Activated naive CD8-positive, alpha-beta T cell treated with anti-CD3 and anti-CD28 coated beads for 36 hours (primary cell): ENCODE data around the gene TRMT1L. TPM values are rescaled to one million over a fixed set of nuclear protein-coding genes. Genes with fewer than 3 reads are reported as not detected.
"Not testable (repeated sequence)": the region's sequence is repeated elsewhere in the genome, so short reads cannot be mapped to it uniquely, and the experiment has no call there.

Experiments used
- DNase-seq: peaks from one replicate; pipeline ENCODE4 v3.0.0; 2021
- H3K27ac Mint-ChIP-seq: one replicate; pipeline ENCODE4 v1.8.0; 2022; ENCODE audit warnings: mild to moderate bottlenecking, moderate library complexity, mixed read lengths
- H3K27me3 Mint-ChIP-seq: one replicate; pipeline ENCODE4 v1.8.0; 2022; ENCODE audit warnings: mild to moderate bottlenecking, mixed read lengths
- H3K36me3 Mint-ChIP-seq: one replicate; pipeline ENCODE4 v1.8.0; 2021; ENCODE audit warnings: mild to moderate bottlenecking, mixed read lengths
- H3K4me1 Mint-ChIP-seq: one replicate; pipeline ENCODE4 v1.8.0; 2021; ENCODE audit warnings: mixed read lengths
- H3K4me3 Mint-ChIP-seq: one replicate; pipeline ENCODE4 v1.8.0; 2022; ENCODE audit warnings: mild to moderate bottlenecking, moderate library complexity, mixed read lengths
- H3K9me3 Mint-ChIP-seq: one replicate; pipeline ENCODE4 v1.8.0; 2022; ENCODE audit warnings: mixed read lengths
- total RNA-seq, 2 experiments: library from RNA; stranded (reverse); gene quantifications; one replicate each; pipeline ENCODE4 v1.2.3, GENCODE V29; 2021

Gene TRMT1L, protein sequence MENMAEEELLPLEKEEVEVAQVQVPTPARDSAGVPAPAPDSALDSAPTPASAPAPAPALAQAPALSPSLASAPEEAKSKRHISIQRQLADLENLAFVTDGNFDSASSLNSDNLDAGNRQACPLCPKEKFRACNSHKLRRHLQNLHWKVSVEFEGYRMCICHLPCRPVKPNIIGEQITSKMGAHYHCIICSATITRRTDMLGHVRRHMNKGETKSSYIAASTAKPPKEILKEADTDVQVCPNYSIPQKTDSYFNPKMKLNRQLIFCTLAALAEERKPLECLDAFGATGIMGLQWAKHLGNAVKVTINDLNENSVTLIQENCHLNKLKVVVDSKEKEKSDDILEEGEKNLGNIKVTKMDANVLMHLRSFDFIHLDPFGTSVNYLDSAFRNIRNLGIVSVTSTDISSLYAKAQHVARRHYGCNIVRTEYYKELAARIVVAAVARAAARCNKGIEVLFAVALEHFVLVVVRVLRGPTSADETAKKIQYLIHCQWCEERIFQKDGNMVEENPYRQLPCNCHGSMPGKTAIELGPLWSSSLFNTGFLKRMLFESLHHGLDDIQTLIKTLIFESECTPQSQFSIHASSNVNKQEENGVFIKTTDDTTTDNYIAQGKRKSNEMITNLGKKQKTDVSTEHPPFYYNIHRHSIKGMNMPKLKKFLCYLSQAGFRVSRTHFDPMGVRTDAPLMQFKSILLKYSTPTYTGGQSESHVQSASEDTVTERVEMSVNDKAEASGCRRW
- 10 to 100 TPM; 23.1 to 27.7 TPM for total RNA-seq

DNA sequence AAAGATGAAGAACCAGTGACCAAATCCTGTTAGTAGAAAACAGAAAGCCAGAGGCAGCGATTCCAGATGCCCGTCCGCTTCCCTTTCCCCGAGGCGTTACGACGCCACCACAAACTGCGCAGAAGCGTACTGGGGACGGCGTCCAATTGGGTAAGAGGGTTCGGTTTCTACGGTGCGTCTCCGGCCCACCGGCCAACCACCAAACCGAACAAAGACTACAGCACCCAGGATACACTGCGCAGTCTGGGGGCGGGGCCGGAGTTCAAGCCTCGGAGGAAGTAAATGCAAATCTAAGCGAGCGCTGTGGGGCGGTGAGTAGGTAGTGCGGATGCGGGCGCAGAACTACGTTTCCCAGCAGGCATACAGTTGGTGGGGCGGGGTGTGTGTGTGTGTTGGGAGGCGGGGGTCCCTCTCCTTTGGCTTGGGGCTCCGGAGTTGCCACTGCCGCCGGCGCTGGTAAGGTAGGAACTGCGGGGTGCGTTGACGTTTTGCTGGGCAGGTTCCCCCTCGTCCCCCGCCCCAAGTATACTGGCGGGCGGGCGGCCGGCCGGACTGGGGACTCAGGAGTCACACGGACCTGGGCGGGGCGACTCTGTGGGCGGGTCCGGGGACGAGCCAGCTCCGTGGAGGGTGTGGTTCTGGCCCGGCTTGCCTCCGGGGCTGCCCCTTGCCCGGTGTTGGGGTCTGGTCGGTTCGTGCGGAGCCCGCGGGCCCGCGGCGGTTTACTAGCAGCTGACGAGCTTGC, at the start of gene TRMT1L, which contains the start of gene SWT1:
TRMT1L (minus strand) TSS at position 100 of the 745 bp plus-strand sequence. CDS start 241 bp downstream, outside the sequence.
SWT1 (plus strand) TSS at position 314 of the 745 bp plus-strand sequence. CDS start 3,675 bp downstream, outside the sequence.
- Mint-ChIP-seq H3K36me3 (peaks cover 1% of the 10 kb centered on the region), H3K4me3 (peak within 1 kb of the TSS; percentile 91), H3K27ac (peak within 1 kb of the TSS; percentile 89), H3K4me1 (peaks cover 50% of the 10 kb centered on the region), H3K27me3 (no peaks in the 10 kb centered on the region), H3K9me3 (no peaks in the 10 kb centered on the region)
- peak; percentile 98 for DNase-seq

DNA sequence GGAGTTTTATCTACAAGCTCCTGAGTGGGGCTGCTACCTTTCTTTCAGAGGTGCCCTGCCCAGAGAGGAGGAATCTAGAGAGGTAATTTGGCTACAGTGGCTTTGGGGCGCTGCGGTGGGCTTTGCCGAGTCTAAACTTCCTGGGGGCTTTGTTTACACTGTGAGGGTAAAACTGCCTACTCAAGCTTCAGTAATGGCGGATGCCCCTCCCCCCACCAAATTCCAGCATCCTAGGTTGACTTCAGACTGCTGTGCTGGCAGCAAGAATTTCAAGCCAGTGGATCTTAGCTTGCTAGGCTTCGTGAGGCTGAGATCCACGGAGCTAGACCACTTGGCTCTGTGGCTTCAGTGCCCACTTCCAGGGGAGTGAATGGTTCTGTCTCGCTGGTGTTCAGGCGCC, 44.1 kb upstream of the TRMT1L start:
- DNase-seq: no peak
- Mint-ChIP-seq H3K27me3 (no peaks in the 10 kb centered on the region), H3K36me3 (peaks cover 38% of the 10 kb centered on the region), H3K4me1 (no peaks in the 10 kb centered on the region), H3K27ac (no peak overlapping the region), H3K4me3 (no peak overlapping the region), H3K9me3 (peaks cover 8% of the 10 kb centered on the region)

DNA sequence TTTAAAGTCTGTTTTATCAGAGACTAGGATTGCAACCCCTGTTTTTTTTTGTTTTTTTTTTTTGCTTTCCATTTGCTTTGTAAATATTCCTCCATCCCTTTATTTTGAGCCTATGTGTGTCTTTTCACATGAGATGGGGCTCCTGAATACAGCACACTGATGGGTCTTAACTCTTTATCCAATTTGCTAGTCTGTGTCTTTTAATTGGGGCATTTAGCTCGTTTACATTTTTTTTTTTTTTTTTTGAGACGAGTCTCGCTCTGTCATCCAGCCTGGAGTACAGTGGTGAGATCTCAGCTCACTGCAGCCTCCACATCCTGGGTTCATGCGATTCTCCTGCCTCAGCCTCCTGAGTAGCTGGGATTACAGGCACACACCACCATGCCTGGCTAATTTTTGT, 42.0 kb upstream of the TRMT1L start:
- not testable (repeated sequence) for H3K27ac Mint-ChIP-seq, DNase-seq, H3K4me3 Mint-ChIP-seq, H3K4me1 Mint-ChIP-seq, H3K27me3 Mint-ChIP-seq
- H3K9me3 Mint-ChIP-seq: peaks cover 10% of the 10 kb centered on the region
- peaks cover 48% of the 10 kb centered on the region for H3K36me3 Mint-ChIP-seq

DNA sequence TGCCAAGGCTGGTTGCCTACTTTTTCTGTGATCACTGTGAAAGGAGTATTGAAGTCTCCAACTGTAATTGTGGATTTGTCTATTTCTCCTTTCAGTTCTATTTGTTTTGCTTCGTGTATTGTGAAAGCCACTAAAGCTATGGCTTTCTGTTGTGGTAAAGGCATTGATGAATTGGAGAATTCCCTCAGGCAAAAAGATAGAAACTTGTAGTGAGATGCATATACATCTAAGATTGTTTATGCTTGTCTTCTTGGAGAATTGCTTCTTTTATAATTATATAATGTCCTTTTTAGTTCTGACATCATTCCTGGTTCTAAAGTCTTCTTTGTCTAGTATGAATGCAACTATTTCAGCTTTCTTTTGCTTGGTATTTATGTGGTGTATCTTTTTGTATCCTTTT, 37.0 kb upstream of the TRMT1L start:
- DNase-seq: no peak
- Mint-ChIP-seq H3K27me3 (no peaks in the 10 kb centered on the region), H3K4me1 (no peaks in the 10 kb centered on the region), H3K4me3 (no peak overlapping the region), H3K27ac (no peak overlapping the region), H3K9me3 (peaks cover 8% of the 10 kb centered on the region), H3K36me3 (peaks cover 36% of the 10 kb centered on the region)

DNA sequence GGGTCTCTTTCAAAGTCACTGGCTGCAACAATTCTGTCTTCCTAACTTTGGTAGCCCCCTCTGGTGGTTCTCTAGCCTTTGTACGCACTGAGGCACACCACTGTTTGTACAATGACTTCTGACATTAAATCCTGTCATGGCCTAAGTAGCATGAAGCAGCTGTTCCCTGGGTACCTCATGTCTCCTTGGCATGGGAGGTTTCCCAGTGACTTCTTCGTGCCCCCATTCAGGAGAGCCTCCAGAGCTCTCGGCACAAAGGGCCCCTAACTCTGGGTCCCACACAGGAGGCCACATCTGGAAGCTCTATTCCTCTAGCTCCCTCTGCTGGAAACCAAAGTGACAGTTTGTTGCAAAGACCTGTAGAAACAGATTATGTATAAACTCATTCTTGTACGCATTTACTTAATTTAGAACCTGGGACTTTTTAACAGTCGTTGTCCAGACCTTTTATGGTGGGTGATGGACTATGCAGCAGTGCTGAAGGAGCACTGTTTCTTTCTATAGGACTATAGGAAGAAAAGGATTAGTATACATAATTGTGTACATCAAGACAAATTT, 13.6 kb upstream of the TRMT1L start:
- Mint-ChIP-seq H3K4me3 (peak overlapping the region; percentile 22), H3K27me3 (no peaks in the 10 kb centered on the region), H3K4me1 (peaks cover 3% of the 10 kb centered on the region), H3K27ac (no peak overlapping the region), H3K9me3 (no peaks in the 10 kb centered on the region), H3K36me3 (no peaks in the 10 kb centered on the region)
- DNase-seq: peak; percentile 30

DNA sequence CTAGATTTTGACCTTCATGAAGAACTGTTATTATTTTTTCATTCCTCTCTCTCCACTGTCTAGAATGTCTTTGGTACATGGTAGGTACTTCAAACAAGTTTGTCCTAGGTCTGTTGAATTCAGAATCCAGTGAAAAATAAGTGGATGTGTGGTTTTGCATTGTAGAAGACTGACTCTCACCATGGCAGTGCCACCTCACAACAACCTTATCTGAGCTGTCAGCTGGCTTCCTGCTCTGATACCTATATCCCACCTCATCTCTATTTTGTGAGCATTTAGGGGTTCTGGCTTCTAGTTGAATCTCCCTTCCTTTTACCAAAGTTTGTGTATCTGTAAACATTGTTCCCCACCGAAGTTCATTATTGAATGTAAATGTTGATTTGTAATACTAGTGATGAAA, 9.4 kb upstream of the TRMT1L start:
- Mint-ChIP-seq H3K9me3 (no peaks in the 10 kb centered on the region), H3K4me3 (no peak overlapping the region), H3K4me1 (peaks cover 5% of the 10 kb centered on the region), H3K27ac (no peak overlapping the region), H3K27me3 (no peaks in the 10 kb centered on the region), H3K36me3 (peaks cover 2% of the 10 kb centered on the region)
- no peak for DNase-seq

DNA sequence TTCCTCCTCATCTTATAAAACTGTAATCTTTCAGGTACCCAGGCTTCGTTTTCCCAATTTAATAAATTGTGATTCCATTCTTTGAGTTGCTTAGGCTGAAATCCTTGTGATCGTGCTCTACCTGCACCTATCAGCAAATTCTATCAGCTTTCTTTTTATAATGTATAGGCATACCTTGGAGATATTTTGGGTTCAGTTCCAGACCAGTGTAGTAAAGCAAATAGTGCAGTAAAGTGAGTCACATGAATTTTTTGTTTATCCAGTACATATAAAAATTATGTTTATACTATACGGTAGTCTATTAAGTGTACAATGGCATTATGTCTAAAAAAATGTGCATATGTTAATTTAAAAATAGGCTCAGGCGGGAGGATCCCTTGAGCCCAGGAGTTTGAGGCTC, 5.7 kb upstream of the TRMT1L start:
- Mint-ChIP-seq H3K9me3 (no peaks in the 10 kb centered on the region), H3K27ac (no peak overlapping the region), H3K4me3 (no peak overlapping the region), H3K4me1 (peaks cover 26% of the 10 kb centered on the region), H3K27me3 (no peaks in the 10 kb centered on the region), H3K36me3 (peaks cover 4% of the 10 kb centered on the region)
- no peak for DNase-seq

DNA sequence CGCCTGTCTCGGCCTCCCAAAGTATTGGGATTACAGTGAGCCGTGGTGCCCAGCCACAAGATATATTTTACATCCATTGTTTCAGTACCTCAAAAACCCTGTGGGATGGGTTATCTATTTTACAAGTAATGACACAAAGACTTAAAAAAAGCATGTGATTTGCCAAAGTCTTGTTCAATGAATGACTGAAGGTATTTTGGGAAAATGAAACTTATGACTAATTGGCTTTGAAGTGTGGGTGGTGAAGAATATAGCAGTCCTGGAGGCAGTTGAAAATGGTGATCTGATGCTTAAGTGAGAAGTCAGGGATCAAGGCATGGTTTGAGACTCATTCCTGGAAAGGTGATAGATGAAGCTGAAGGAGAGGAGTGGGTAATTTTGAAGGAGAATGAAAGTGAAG, 3.2 kb upstream of the TRMT1L start:
- no peak overlapping the region for H3K4me3 Mint-ChIP-seq
- peaks cover 29% of the 10 kb centered on the region for H3K4me1 Mint-ChIP-seq
- H3K9me3 Mint-ChIP-seq: no peaks in the 10 kb centered on the region
- peaks cover 4% of the 10 kb centered on the region for H3K36me3 Mint-ChIP-seq
- no peak for DNase-seq
- no peaks in the 10 kb centered on the region for H3K27me3 Mint-ChIP-seq
- peak overlapping the region; percentile 26 for H3K27ac Mint-ChIP-seq

DNA sequence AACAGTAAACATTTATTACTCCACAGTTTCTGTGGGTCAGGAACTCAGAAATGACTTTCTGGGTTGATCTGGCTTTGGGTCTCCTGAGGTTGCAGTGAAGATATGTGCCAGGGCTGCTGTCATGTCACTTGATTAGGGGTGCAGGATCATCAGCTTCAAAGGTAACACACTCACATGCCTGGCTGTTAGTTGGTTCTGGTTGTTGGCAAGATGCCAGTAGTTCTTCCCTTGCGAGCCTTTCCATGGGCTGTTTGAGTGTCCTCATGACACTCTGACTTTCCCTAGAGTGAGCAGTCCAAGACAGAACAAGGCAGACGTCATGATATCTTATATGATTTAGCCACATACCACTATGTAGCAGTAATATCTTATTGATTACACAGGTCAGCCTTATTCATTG, 2.0 kb upstream of the TRMT1L start:
- H3K9me3 Mint-ChIP-seq: no peaks in the 10 kb centered on the region
- no peak for DNase-seq
- peaks cover 1% of the 10 kb centered on the region for H3K36me3 Mint-ChIP-seq
- H3K27ac Mint-ChIP-seq: no peak overlapping the region
- peaks cover 35% of the 10 kb centered on the region for H3K4me1 Mint-ChIP-seq
- H3K27me3 Mint-ChIP-seq: no peaks in the 10 kb centered on the region
- no peak overlapping the region for H3K4me3 Mint-ChIP-seq

DNA sequence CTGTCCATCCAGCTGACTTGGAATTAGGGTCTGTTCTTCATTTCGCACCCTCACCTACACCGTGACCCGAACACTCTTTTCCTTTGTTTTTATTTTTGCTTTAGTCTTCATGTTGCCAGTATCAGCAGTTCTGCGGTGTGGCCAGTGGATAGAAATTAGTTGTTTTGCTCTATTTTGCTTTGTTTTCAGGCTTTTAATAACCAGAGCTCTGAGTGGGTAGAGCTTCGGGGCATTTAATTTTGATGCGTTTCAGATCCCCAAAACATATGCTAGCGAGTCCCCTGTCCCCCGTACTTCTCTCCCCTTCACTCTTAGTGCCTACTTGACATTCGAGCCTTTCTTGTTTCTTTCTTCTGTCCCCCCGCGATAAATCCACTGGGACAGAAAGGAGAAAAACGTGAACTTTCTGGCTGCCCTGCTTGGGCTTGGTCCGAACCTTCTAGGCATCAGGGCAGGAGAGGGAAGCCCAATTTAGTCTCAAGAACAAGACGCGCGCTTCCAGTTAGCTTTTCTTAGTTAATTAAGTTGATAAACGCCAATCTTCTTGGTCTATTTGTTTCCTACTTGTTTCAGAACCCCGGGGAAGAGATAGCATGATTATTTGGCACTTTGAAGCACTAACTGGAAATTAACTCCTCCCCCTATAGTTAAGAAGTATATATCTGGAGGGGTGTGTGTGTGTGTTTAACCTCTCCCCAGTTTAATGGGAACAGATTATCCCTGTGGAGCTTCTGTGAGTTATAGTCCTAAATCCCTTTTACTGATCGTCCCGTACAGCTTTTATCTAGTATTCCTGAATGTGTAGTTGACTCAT, 1.1 kb upstream of the TRMT1L start:
- peaks cover 1% of the 10 kb centered on the region for H3K36me3 Mint-ChIP-seq
- peaks cover 43% of the 10 kb centered on the region for H3K4me1 Mint-ChIP-seq
- H3K4me3 Mint-ChIP-seq: peak overlapping the region; percentile 91
- H3K27me3 Mint-ChIP-seq: no peaks in the 10 kb centered on the region
- H3K9me3 Mint-ChIP-seq: no peaks in the 10 kb centered on the region
- H3K27ac Mint-ChIP-seq: peak overlapping the region; percentile 89
- DNase-seq: no peak

DNA sequence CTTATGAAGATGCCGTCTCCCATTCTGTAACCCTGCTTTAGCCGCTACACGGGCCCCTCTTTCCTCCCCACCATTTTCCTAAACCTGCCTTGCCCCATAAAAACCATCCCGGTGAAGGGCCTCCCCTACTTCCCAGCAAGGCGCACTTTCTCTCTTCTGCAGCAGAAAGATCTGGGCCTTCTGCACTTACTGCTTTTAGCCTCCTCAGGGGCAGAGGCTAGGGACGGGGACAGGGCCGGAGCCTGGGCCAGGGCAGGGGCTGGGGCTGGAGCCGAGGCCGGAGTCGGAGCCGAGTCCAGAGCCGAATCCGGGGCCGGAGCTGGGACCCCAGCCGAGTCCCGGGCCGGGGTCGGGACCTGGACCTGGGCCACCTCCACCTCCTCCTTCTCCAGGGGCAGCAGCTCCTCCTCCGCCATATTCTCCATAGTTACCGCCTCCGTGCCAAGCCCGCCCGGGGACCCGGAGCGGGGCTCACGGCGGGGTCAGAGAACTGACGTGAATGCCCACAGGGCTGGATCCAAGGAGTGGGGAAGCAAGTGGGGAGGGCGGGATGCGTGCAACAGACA, 382 bp downstream of the TRMT1L start:
- no peak for DNase-seq
- peaks cover 53% of the 10 kb centered on the region for H3K4me1 Mint-ChIP-seq
- H3K27me3 Mint-ChIP-seq: no peaks in the 10 kb centered on the region
- no peaks in the 10 kb centered on the region for H3K9me3 Mint-ChIP-seq
- H3K27ac Mint-ChIP-seq: peak overlapping the region; percentile 89
- H3K4me3 Mint-ChIP-seq: peak overlapping the region; percentile 91
- H3K36me3 Mint-ChIP-seq: peaks cover 3% of the 10 kb centered on the region

DNA sequence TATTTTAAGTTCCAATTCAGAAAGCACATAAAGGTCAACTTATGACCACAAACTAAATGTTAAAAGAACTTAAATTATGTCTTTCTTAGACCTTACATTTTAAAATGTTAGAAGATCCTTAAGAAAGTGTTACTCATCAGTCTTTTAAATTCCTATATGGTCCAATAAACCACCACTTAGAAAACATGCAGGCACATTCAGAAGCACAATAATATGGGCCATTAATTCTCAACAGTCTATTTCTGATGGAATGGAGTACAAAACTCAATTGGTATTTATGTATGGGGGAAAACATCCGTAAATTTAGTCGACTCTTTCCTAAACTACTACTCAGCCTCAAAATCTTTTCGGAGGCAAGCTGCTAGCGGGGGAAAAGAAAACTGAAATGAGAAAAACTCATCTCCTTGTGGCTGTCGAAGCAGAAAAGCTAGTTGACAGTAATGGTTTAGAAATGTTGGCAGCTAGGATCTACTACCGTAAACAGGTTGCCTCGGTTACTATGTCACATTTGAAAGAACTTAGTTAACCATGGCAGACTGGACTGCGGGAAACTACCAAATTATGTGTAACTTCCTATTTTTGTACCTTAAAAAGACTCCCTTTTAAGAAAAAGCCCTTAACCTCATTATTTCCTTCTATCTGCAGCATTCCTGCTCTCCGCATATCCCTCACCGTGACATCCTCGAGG, 1.0 kb downstream of the TRMT1L start:
- Mint-ChIP-seq H3K27me3 (no peaks in the 10 kb centered on the region), H3K4me3 (peak overlapping the region; percentile 91), H3K4me1 (peaks cover 54% of the 10 kb centered on the region), H3K9me3 (no peaks in the 10 kb centered on the region), H3K27ac (peak overlapping the region; percentile 89), H3K36me3 (peaks cover 6% of the 10 kb centered on the region)
- DNase-seq: no peak

DNA sequence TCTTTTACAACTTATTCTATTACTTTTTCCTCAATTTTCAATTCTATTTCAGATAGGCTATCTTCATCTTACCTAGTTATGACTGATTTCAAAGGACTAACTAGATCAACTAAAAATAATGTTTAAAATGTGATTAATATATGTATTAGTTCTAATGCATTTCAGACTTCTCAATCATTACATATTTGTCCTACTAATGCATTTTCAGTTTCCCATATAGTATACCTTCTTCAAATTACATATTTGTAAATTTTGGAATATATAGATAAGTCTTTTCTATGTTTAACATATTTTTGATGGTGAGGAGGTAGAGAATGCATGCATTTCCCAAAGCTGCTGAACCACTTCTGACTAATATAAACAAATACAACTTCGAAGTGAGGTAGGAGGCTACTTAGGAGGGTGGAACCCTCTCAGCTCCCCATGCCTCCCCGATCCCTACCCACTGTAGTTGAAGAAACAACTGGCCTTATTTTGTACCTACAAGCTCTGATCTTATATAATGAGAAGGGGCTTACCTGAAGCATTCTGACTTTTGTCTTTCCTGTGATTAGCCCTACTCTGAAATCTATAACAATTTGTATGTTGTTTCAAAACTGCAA, 1.7 kb downstream of the TRMT1L start:
- DNase-seq: no peak
- Mint-ChIP-seq H3K4me3 (peak overlapping the region; percentile 91), H3K36me3 (peaks cover 8% of the 10 kb centered on the region), H3K27ac (peak overlapping the region; percentile 89), H3K4me1 (peaks cover 52% of the 10 kb centered on the region), H3K27me3 (no peaks in the 10 kb centered on the region), H3K9me3 (no peaks in the 10 kb centered on the region)
